Measurements from ENCODE around the gene TSR3.

TSR3 gene

DNA sequence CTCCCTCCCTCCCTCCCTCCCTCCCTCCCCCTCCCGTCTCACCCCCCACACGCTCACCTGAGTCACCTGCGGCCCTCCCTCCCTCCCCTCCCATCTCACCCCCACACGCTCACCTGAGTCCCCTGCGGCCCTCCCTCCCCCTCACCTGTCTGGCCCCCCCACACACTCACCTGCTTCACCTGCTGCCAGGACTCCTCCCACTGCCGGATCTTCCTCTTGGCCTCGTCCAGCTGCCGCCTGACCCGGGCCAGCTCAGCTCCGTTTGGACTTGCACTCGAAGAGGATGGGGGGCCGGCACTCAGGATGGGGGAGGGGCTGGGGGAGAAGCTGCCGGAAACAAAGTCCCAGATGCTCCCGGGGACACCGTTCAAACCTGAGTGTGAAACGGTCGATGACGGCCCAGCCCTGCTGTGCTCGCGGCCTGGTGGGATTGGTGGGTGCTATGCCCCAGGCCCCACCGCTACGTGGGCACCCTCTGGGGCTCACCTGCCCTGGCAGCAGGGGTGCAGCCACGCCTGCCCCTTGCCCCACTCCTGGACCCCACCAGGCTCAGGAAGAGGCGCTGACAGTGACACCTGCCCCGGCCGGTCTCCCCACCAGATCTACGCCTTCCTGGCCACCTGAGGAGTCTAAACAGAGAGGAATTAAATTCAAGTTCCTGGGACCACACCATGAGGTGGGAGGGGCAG is 16.0 kb upstream of the TSR3 start:
- Histone ChIP-seq H2AFZ (ENCODE audit: low read depth, low read length, severe bottlenecking) (no peak overlapping the region), H3K4me3 (ENCODE audit: insufficient read depth, low read length, poor library complexity, severe bottlenecking) (no peak overlapping the region), H3K79me2 (ENCODE audit: insufficient read depth, low read length) (no peaks in the 10 kb centered on the region)

DNA sequence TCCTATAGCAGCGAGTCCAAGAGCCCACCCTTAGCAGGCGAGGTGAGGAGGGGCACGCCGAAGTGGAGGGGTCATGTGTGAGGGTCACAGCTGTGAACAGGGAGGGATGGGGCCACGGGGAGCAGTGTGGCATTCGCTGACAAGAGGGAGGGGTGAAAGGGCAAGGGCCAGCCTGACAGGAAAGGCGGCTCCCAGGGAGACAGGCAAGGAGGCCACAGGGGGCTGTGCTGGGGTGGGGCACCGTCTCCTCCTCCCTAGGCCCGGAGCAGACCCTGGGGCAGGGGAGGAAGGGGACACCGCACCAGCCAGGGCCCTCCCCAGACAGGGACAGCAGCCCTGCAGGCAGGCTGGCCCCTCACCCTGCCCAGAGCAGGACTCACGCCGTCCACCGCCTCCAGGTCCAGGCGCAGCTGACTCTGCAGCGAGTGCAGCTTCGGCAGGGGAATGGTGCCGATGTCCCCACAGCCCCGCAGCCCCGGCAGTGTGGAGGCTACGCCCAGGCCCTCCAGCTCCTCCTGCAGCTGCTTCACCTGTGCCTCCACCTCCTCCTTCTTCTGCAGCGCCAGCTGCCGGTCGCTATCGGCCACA is 15.1 kb upstream of the TSR3 start:
- Histone ChIP-seq H3K9me3 (ENCODE audit: insufficient read depth, low read length) (no peaks in the 10 kb centered on the region), H3K36me3 (ENCODE audit: low read length) (no peaks in the 10 kb centered on the region), H3K27ac (ENCODE audit: low read depth, low read length) (no peak overlapping the region), H3F3A (ENCODE audit: insufficient read depth) (no peaks in the 10 kb centered on the region; the same call in 1 of the 2 replicates), H3K4me3 (ENCODE audit: insufficient read depth, low read length, poor library complexity, severe bottlenecking) (no peak overlapping the region), H4K20me1 (ENCODE audit: low read depth, low read length) (no peaks in the 10 kb centered on the region), H3K4me2 (ENCODE audit: low read depth, low read length, poor library complexity, severe bottlenecking) (no peak overlapping the region), H2AFZ (ENCODE audit: low read depth, low read length, severe bottlenecking) (no peak overlapping the region), H3K79me2 (ENCODE audit: insufficient read depth, low read length) (no peaks in the 10 kb centered on the region), H3K9me2 (replicated peaks; ENCODE audit: insufficient read depth, low read length) (no peaks in the 10 kb centered on the region), H3K27me3 (ENCODE audit: low read length) (no peaks in the 10 kb centered on the region), H3K9ac (ENCODE audit: low read length) (no peak overlapping the region)
- TF ChIP-seq, protein P1, sequence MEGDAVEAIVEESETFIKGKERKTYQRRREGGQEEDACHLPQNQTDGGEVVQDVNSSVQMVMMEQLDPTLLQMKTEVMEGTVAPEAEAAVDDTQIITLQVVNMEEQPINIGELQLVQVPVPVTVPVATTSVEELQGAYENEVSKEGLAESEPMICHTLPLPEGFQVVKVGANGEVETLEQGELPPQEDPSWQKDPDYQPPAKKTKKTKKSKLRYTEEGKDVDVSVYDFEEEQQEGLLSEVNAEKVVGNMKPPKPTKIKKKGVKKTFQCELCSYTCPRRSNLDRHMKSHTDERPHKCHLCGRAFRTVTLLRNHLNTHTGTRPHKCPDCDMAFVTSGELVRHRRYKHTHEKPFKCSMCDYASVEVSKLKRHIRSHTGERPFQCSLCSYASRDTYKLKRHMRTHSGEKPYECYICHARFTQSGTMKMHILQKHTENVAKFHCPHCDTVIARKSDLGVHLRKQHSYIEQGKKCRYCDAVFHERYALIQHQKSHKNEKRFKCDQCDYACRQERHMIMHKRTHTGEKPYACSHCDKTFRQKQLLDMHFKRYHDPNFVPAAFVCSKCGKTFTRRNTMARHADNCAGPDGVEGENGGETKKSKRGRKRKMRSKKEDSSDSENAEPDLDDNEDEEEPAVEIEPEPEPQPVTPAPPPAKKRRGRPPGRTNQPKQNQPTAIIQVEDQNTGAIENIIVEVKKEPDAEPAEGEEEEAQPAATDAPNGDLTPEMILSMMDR (IDR thresholded peaks at IDR 0.05; ENCODE audit: insufficient read depth, low read length, poor library complexity, severe bottlenecking) = no peak
- no peak for TF ChIP-seq EZH2phosphoT487 (conservative IDR thresholded peaks at IDR 0.05; ENCODE audit: low read length)

More for the DNA sequence above, 16.0 kb upstream of the TSR3 start:
- Histone ChIP-seq H3K9ac (ENCODE audit: low read length) (no peak overlapping the region), H3K9me2 (replicated peaks; ENCODE audit: insufficient read depth, low read length) (no peaks in the 10 kb centered on the region), H3K9me3 (ENCODE audit: insufficient read depth, low read length) (no peaks in the 10 kb centered on the region), H3K4me2 (ENCODE audit: low read depth, low read length, poor library complexity, severe bottlenecking) (no peak overlapping the region), H3K27ac (ENCODE audit: low read depth, low read length) (no peak overlapping the region), H3F3A (ENCODE audit: insufficient read depth) (no peaks in the 10 kb centered on the region; the same call in 1 of the 2 replicates), H4K20me1 (ENCODE audit: low read depth, low read length) (no peaks in the 10 kb centered on the region), H3K36me3 (ENCODE audit: low read length) (no peaks in the 10 kb centered on the region), H3K27me3 (ENCODE audit: low read length) (no peaks in the 10 kb centered on the region)
- no peak for TF ChIP-seq EZH2phosphoT487 (conservative IDR thresholded peaks at IDR 0.05; ENCODE audit: low read length)
- TF ChIP-seq, protein P1 (IDR thresholded peaks at IDR 0.05; ENCODE audit: insufficient read depth, low read length, poor library complexity, severe bottlenecking) = no peak

DNA sequence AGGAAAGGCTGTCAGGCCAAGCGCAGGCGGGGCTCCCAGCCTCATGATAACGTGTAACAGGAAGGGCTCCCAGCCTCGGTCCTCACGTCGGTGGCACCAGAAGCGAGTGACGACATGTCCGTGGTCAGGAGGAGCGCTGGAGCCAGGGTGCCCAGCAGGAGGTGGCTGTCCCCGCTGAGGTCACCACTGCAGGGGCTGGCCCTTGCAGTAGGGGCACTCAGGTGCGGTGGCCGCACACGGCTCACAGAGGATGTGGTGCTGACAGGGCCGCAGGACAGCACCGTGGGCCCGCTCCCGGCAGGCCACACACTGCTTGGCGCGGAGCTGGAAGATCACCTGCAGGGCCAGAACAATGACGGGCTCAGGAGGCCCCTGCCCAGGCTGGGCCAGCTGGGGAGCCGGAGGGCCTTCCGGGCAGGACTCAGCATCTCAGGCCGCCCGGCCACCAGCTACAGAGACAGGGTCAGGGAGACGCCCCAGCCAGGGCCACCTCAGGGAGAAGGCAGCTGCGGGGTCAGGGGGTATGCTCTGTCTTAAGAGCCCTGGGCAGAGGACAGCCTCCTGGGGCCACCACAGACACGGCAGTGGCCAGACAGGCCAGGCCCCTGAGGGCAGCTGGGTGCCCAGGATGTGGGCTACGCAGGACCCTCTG is 14.5 kb upstream of the TSR3 start:
- no peaks in the 10 kb centered on the region for H3K36me3 ChIP-seq (ENCODE audit: low read length)
- H3K27ac ChIP-seq (ENCODE audit: low read depth, low read length) = no peak overlapping the region
- no peaks in the 10 kb centered on the region for H3K79me2 ChIP-seq (ENCODE audit: insufficient read depth, low read length)
- no peaks in the 10 kb centered on the region for H4K20me1 ChIP-seq (ENCODE audit: low read depth, low read length)
- no peaks in the 10 kb centered on the region; the same call in 1 of the 2 replicates for H3F3A ChIP-seq (ENCODE audit: insufficient read depth)
- H3K9me2 ChIP-seq (replicated peaks; ENCODE audit: insufficient read depth, low read length) = no peaks in the 10 kb centered on the region
- no peaks in the 10 kb centered on the region for H3K27me3 ChIP-seq (ENCODE audit: low read length)
- no peak overlapping the region for H2AFZ ChIP-seq (ENCODE audit: low read depth, low read length, severe bottlenecking)
- TF ChIP-seq, protein P1 (IDR thresholded peaks at IDR 0.05; ENCODE audit: insufficient read depth, low read length, poor library complexity, severe bottlenecking) = no peak
- TF ChIP-seq EZH2phosphoT487 (conservative IDR thresholded peaks at IDR 0.05; ENCODE audit: low read length) = no peak
- H3K9me3 ChIP-seq (ENCODE audit: insufficient read depth, low read length) = no peaks in the 10 kb centered on the region
- no peak overlapping the region for H3K4me2 ChIP-seq (ENCODE audit: low read depth, low read length, poor library complexity, severe bottlenecking)
- no peak overlapping the region for H3K4me3 ChIP-seq (ENCODE audit: insufficient read depth, low read length, poor library complexity, severe bottlenecking)
- no peak overlapping the region for H3K9ac ChIP-seq (ENCODE audit: low read length)
